ENCODE measurements around the gene DSP. TPM values are rescaled to one million over a fixed set of nuclear protein-coding genes. Genes with fewer than 3 reads are reported as not detected.

Gene DSP
- total and polyA plus RNA-seq, 10 of the 15 experiments (the other 5 are each of a cell fraction or from before 2014, with no cell fraction given): under 0.01 to 0.36 (median 0.04) TPM; not detected in 4

DNA sequence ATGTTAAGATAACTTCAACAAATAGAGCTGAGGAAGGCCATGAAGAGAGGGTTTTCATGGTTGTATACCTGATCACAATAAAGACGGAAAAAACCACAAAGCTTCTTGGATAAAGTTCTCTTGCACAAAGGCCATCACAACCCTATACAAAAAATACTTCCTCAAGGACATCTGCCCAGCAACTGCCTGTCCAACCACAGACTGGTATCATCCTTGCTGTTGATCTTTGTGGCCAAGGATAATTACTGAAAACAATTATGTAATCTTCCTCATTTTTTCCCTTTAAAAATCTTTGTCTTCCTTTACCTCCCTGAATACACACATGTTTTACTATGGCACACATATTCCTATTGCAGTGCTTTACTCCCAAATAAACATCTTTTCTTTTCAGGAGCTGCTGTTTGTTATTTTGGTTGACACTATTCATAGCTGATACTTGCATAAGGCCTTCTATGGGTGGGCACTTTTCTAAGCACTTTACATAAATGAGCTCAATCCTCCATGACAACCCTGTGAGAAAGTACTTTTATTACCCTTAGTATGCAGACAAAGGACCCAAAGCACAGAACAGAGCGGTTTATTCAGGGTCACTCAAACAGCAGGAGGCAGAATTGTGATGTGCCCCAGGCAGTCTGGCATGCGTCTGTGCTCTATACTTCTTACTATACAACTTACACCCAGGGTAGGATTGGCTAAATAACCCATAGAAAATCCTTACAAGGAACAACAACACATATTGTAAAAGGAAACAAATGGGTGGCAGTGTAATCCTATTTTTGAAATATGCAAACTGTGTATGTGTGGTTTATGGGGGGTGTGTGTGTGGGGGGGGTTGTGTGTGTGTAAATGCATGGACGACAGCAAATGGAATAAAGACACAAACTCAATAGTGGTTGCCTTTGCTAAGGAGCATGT, 83.6 kb downstream of the DSP start:
- Histone ChIP-seq H3K36me3 (ENCODE audit: control insufficient read depth in 2 of 2, insufficient read depth in 2 of 2, low read length in 1 of 2) (no peaks in the 10 kb centered on the region), H4K20me1 (ENCODE audit: control insufficient read depth, insufficient read depth) (no peaks in the 10 kb centered on the region), H3K9me3 (replicated peaks; ENCODE audit: control insufficient read depth, insufficient read depth, low read length) (no peaks in the 10 kb centered on the region), H2AFZ (ENCODE audit: control insufficient read depth, low read depth, low read length) (no peak overlapping the region), H3K4me2 (ENCODE audit: control insufficient read depth, insufficient read depth) (no peak overlapping the region), H3K9ac (ENCODE audit: control insufficient read depth, insufficient read depth, low read length) (no peak overlapping the region), H3K27ac (ENCODE audit: control insufficient read depth, insufficient read depth) (no peak overlapping the region), H3K4me3 (no peak overlapping the region), H3K79me2 (ENCODE audit: control insufficient read depth, insufficient read depth, low read length) (no peaks in the 10 kb centered on the region), H3K27me3 (replicated peaks in 1 of 2; ENCODE audit: control insufficient read depth in 2 of 2, insufficient read depth in 2 of 2, low read length in 1 of 2) (no peaks in the 10 kb centered on the region), H3K4me1 (ENCODE audit: control insufficient read depth, insufficient read depth, low read length) (no peaks in the 10 kb centered on the region)
- ChIA-PET RAD21 (ENCODE audit: unreplicated experiment) (interaction anchor here (0.8 kb wide), 1 partner anchor 434 kb away, joined by 4 read pairs; no protein-coding TSS in a partner anchor), POLR2A (no interaction called here), CTCF (interaction anchor here (1.1 kb wide), 1 partner anchor 9 kb away, joined by 5 read pairs; no protein-coding TSS in a partner anchor), SMC1A (ENCODE audit: uncharacterized antibody, unreplicated experiment) (interaction anchor here (0.6 to 1.3 kb wide), 2 partner anchors 188 to 343 kb away, joined by 3 to 4 read pairs; no protein-coding TSS in a partner anchor)
- ATAC-seq (no peak), DNase-seq (ENCODE audit: low read depth, low spot score) (no peak), FAIRE-seq (no peak)
- no TSS peak for BruUV-seq (replicated peaks)
- intact Hi-C loops (cut with micrococcal nuclease; ENCODE audit: unreplicated experiment) (loop anchor here (10.0 kb wide), 1 partner anchor 380 kb away; no protein-coding TSS in a partner anchor), in situ Hi-C loops (cut with MboI) (no loop called here)
- TF ChIP-seq MEF2B (IDR thresholded peaks at IDR 0.05; ENCODE audit: partially characterized antibody, poor library complexity, severe bottlenecking) (no peak), IRF3 (IDR thresholded peaks at IDR 0.05) (no peak), ZNF384 (IDR thresholded peaks at IDR 0.05; ENCODE audit: borderline replicate concordance, low read depth, low read length) (no peak), PBX3 (IDR thresholded peaks at IDR 0.05; ENCODE audit: insufficient replicate concordance, low read depth, low read length) (no peak), NFYA (IDR thresholded peaks at IDR 0.05; ENCODE audit: borderline replicate concordance, low read depth, low read length) (no peak), SREBF1 (IDR thresholded peaks at IDR 0.05; ENCODE audit: low read length) (no peak)
- TF ChIP-seq, protein P1, sequence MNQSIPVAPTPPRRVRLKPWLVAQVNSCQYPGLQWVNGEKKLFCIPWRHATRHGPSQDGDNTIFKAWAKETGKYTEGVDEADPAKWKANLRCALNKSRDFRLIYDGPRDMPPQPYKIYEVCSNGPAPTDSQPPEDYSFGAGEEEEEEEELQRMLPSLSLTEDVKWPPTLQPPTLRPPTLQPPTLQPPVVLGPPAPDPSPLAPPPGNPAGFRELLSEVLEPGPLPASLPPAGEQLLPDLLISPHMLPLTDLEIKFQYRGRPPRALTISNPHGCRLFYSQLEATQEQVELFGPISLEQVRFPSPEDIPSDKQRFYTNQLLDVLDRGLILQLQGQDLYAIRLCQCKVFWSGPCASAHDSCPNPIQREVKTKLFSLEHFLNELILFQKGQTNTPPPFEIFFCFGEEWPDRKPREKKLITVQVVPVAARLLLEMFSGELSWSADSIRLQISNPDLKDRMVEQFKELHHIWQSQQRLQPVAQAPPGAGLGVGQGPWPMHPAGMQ (IDR thresholded peaks at IDR 0.05; ENCODE audit: borderline replicate concordance): no peak
- WGBS (ENCODE audit: insufficient coverage, insufficient replicate concordance, low lambda C conversion rate, missing lambda C conversion rate): 44% methylated on average over 4 of the region's 4 CpGs
